HepG2 (cell line): ENCODE measurements around the gene ATP4A. TPM values are rescaled to one million over a fixed set of nuclear protein-coding genes. Genes with fewer than 3 reads are reported as not detected.
A peak's percentile ranks its signal among the peaks of the same experiment; 100 is the strongest.

Source experiments
- BCL6 ChIP-seq: IDR thresholded peaks from 2 replicates; pipeline ENCODE4 v1.6.1; 2016; ENCODE audit warnings: missing genetic modification reagents, missing compliant biosample characterization
- EEA1 ChIP-seq: sonication (generic); formaldehyde crosslinking; IDR thresholded peaks from 2 replicates; pipeline ENCODE4 v1.5.1; 2020; ENCODE audit warnings: mild to moderate bottlenecking, missing genetic modification reagents, borderline replicate concordance
- HNF1B ChIP-seq: sonication (generic); formaldehyde crosslinking; IDR thresholded peaks from 2 replicates; pipeline ENCODE4 v1.5.1; 2020; ENCODE audit warnings: mild to moderate bottlenecking, moderate library complexity, missing genetic modification reagents
- ISX ChIP-seq: sonication (generic); formaldehyde crosslinking; conservative IDR thresholded peaks from 2 replicates; pipeline ENCODE4 v1.5.0; 2020; ENCODE audit warnings: missing genetic modification reagents
- KAT2B ChIP-seq: fragments of 150-350 bp; IDR thresholded peaks from 2 replicates; pipeline ENCODE4 v1.6.1; 2014; ENCODE audit warnings: low read depth, low read length, borderline replicate concordance
- LCORL ChIP-seq, 2 experiments: fragments of 450-650 bp in 1 of 2; sonication (generic) in 1 of 2; formaldehyde crosslinking in 1 of 2; IDR thresholded peaks; 2 replicates each; pipeline versions ENCODE4 v1.5.0 to v1.6.1; 2017 to 2020; ENCODE audit warnings: antibody characterized with exemption in 1 of 2, missing genetic modification reagents in 1 of 2
- MTF2 ChIP-seq: sonication (generic); formaldehyde crosslinking; IDR thresholded peaks from 2 replicates; pipeline ENCODE4 v1.5.0; 2020; ENCODE audit warnings: missing genetic modification reagents, borderline replicate concordance
- MXD4 ChIP-seq: IDR thresholded peaks from 2 replicates; pipeline ENCODE4 v1.6.1; 2016; ENCODE audit warnings: mild to moderate bottlenecking, missing biosample characterization, missing genetic modification reagents
- PCBP1 ChIP-seq: fragments of 200-400 bp; formaldehyde crosslinking; IDR thresholded peaks from 2 replicates; pipeline ENCODE4 v1.6.1; 2017; ENCODE audit warnings: mild to moderate bottlenecking, low read depth, low read length, borderline replicate concordance
- RNF219 ChIP-seq: sonication (generic); formaldehyde crosslinking; IDR thresholded peaks from 2 replicates; pipeline ENCODE4 v1.5.0; 2020; ENCODE audit warnings: mild to moderate bottlenecking, missing genetic modification reagents
- SRSF1 ChIP-seq: fragments of 200-400 bp; formaldehyde crosslinking; optimal IDR thresholded peaks from 2 replicates; pipeline ENCODE3; 2017; ENCODE audit warnings: mild to moderate bottlenecking, low read depth, low read length, moderate library complexity
- TFE3 ChIP-seq: IDR thresholded peaks from 2 replicates; pipeline ENCODE4 v1.6.1; 2016
- ZBTB26 ChIP-seq: IDR thresholded peaks from 2 replicates; pipeline ENCODE4 v1.6.1; 2016; ENCODE audit warnings: missing compliant biosample characterization, missing genetic modification reagents, borderline replicate concordance
- ZNF335 ChIP-seq: sonication (generic); formaldehyde crosslinking; IDR thresholded peaks from 2 replicates; pipeline ENCODE4 v1.4.0; 2020; ENCODE audit warnings: missing genetic modification reagents
- ZNF687 ChIP-seq: sonication (generic); formaldehyde crosslinking; IDR thresholded peaks from 2 replicates; pipeline ENCODE4 v1.5.1; 2020; ENCODE audit warnings: mild to moderate bottlenecking, missing genetic modification reagents, moderate library complexity
- ZNF746 ChIP-seq: sonication (generic); formaldehyde crosslinking; IDR thresholded peaks from 2 replicates; pipeline ENCODE4 v1.8.0; 2022; ENCODE audit warnings: mild to moderate bottlenecking, missing genetic modification reagents
- ZNF800 ChIP-seq: sonication (generic); formaldehyde crosslinking; IDR thresholded peaks from 2 replicates; pipeline ENCODE4 v1.4.0; 2020; ENCODE audit warnings: missing genetic modification reagents
- polyA plus RNA-seq, 8 experiments: library from polyadenylated mRNA; depleted of rRNA in 3 of 8; stranded (reverse) in 7 of 8; unstranded in 1 of 8; fragments of >200 nt; fragmentation: Illumina TruSeq in 4 of 8; extraction: Trizol in 4 of 8; gene quantifications; 2 replicates each; pipeline versions ENCODE4 v1.2.1 to v1.2.3, GENCODE V29; 2011 to 2016; ENCODE audit warnings: low read depth in 4 of 8, missing spikeins in 1 of 8, mixed read lengths in 1 of 8; ENCODE audit not compliant: insufficient read depth in 1 of 8
- total RNA-seq, 5 experiments: library from RNA; depleted of rRNA; stranded (reverse); fragments of >200 nt; fragmentation: Illumina TruSeq; extraction: Trizol; gene quantifications; 2 replicates each; pipeline ENCODE4 v1.2.3, GENCODE V29; 2016; ENCODE audit warnings: low read depth in 1 of 5

Gene ATP4A
- total and polyA plus RNA-seq, 2 of the 13 experiments (the other 11 are each of a cell fraction or from before 2014, with no cell fraction given) = 0.08 to 0.11 TPM

- no peak for TF ChIP-seq ZNF335 (CRISPR knock-in tag)
- TF ChIP-seq MXD4 (CRISPR knock-in tag) = no peak
- TF ChIP-seq ISX (CRISPR knock-in tag) = no peak
- TF ChIP-seq ZNF687 (CRISPR knock-in tag) = peak; percentile 63
- TF ChIP-seq HNF1B (CRISPR knock-in tag) = no peak
- no peak for TF ChIP-seq MTF2 (CRISPR knock-in tag)
- no peak for TF ChIP-seq KAT2B
- no peak for TF ChIP-seq EEA1 (CRISPR knock-in tag)
- no peak for TF ChIP-seq PCBP1
- no peak for TF ChIP-seq SRSF1
- TF ChIP-seq ZNF800 = no peak
- TF ChIP-seq LCORL (IDR thresholded peaks at IDR 0.05) = no peak
- peak; percentile 42; the same call in 1 of the 2 replicates for TF ChIP-seq LCORL (CRISPR knock-in tag; IDR thresholded peaks at IDR 0.05)
- no peak for TF ChIP-seq TFE3 (CRISPR knock-in tag)
- TF ChIP-seq RNF219 (CRISPR knock-in tag) = no peak
- TF ChIP-seq ZNF746 (CRISPR knock-in tag) = 0 out of 2 replicates have a peak, but pooled peaks have one; percentile 13
- TF ChIP-seq ZBTB26 = no peak
- no peak for TF ChIP-seq BCL6 (CRISPR knock-in tag)
Measured at GRCh38 chr19:35539850-35540249, 23.6 kb downstream of the ATP4A start (continued).
